Ishikawa (cell line): ENCODE measurements around the gene ZBTB2.

Experiments
- CEBPB ChIP-seq: IDR thresholded peaks from 2 replicates; pipeline ENCODE4 v1.6.1; 2012
- CREB1 ChIP-seq: IDR thresholded peaks from 2 replicates; pipeline ENCODE4 v1.6.1; 2012; ENCODE audit warnings: low read depth
- EGR1 ChIP-seq: IDR thresholded peaks from 2 replicates; pipeline ENCODE4 v1.6.1; 2012
- EP300 ChIP-seq: IDR thresholded peaks from 2 replicates; pipeline ENCODE4 v1.6.1; 2012; ENCODE audit warnings: borderline replicate concordance
- FOXM1 ChIP-seq: IDR thresholded peaks from 2 replicates; pipeline ENCODE4 v1.6.1; 2012; ENCODE audit warnings: low read depth, borderline replicate concordance
- MAX ChIP-seq: IDR thresholded peaks from 2 replicates; pipeline ENCODE4 v1.6.1; 2012
- NFIC ChIP-seq: IDR thresholded peaks from 2 replicates; pipeline ENCODE4 v1.6.1; 2012
- RAD21 ChIP-seq: IDR thresholded peaks from 2 replicates; pipeline ENCODE4 v1.6.1; 2012; ENCODE audit warnings: low read depth
- REST ChIP-seq: IDR thresholded peaks from 2 replicates; pipeline ENCODE4 v1.6.1; 2012; ENCODE audit warnings: low read depth, mild to moderate bottlenecking
- TAF1 ChIP-seq: IDR thresholded peaks from 2 replicates; pipeline ENCODE4 v1.6.1; 2012; ENCODE audit warnings: low read depth, mild to moderate bottlenecking
- TCF12 ChIP-seq: IDR thresholded peaks from 2 replicates; pipeline ENCODE4 v1.6.1; 2012; ENCODE audit warnings: low read depth
- TEAD4 ChIP-seq: IDR thresholded peaks from 2 replicates; pipeline ENCODE4 v1.6.1; 2012
- USF1 ChIP-seq: IDR thresholded peaks from 2 replicates; pipeline ENCODE4 v1.6.1; 2012
- YY1 ChIP-seq: IDR thresholded peaks from 2 replicates; pipeline ENCODE4 v1.6.1; 2012; ENCODE audit warnings: low read depth
- ZBTB7A ChIP-seq: IDR thresholded peaks from 2 replicates; pipeline ENCODE4 v1.6.1; 2012; ENCODE audit warnings: low read depth

The ZBTB2 gene

GRCh38 chr6:151372164-151372563 lies 19.2 kb downstream of the ZBTB2 start:
- TF ChIP-seq CEBPB (no peak), EP300 (no peak), TEAD4 (no peak), USF1 (no peak), CREB1 (no peak), REST (no peak)

GRCh38 chr6:151370509-151371078 lies 20.8 kb downstream of the ZBTB2 start:
- peak; percentile 17; the same call in 1 of the 2 replicates for TF ChIP-seq RAD21
- TF ChIP-seq EGR1, result no peak

- TF ChIP-seq REST (no peak), EP300 (no peak), NFIC (no peak), FOXM1 (no peak), CEBPB (no peak), EGR1 (no peak), USF1 (no peak), TCF12 (no peak)
These were observed 26.1 kb downstream of the ZBTB2 start for GRCh38 chr6:151365233-151365632.

- TF ChIP-seq USF1 (no peak), TEAD4 (no peak), REST (no peak), ZBTB7A (no peak), MAX (no peak), TAF1 (no peak), CREB1 (no peak), EP300 (no peak), NFIC (no peak)
These were observed 31.9 kb downstream of the ZBTB2 start for GRCh38 chr6:151359486-151359885.

- TF ChIP-seq FOXM1, result no peak
- TF ChIP-seq ZBTB7A, result no peak
- TF ChIP-seq YY1, result no peak
- TF ChIP-seq MAX, result no peak
- TF ChIP-seq CEBPB, result no peak
- TF ChIP-seq TEAD4, result no peak
- no peak for TF ChIP-seq REST
- no peak for TF ChIP-seq TAF1
- no peak for TF ChIP-seq EGR1
- no peak for TF ChIP-seq TCF12
- TF ChIP-seq USF1, result no peak
- no peak for TF ChIP-seq NFIC
These were observed 32.9 kb downstream of the ZBTB2 start for GRCh38 chr6:151358475-151358874.
